ENCODE measurements around the gene LSAMP. TPM values are rescaled to one million over a fixed set of nuclear protein-coding genes. Genes with fewer than 3 reads are reported as not detected.

The LSAMP gene
- total RNA-seq, 1 experiment from 2014 or later, result 5.7 TPM

GRCh38 chr3:115834068-115834467, 611.2 kb downstream of the LSAMP start:
- H3K27me3 Mint-ChIP-seq (ENCODE audit: low read depth), result no peaks in the 10 kb centered on the region
- H3K9me3 Mint-ChIP-seq, result no peaks in the 10 kb centered on the region
- no peak for ATAC-seq
- POLR2A ChIA-PET, result no interaction called here
- no peak for TF ChIP-seq E2F4 (CRISPR knock-in tag; IDR thresholded peaks at IDR 0.05; ENCODE audit: borderline replicate concordance, low read depth)
- TF ChIP-seq RELA (CRISPR knock-in tag; IDR thresholded peaks at IDR 0.05; ENCODE audit: borderline replicate concordance), result no peak
- no peak for TF ChIP-seq ZBTB21 (CRISPR knock-in tag; IDR thresholded peaks at IDR 0.05; ENCODE audit: borderline replicate concordance)
- no peak for TF ChIP-seq FOXP1 (CRISPR knock-in tag; IDR thresholded peaks at IDR 0.05; ENCODE audit: borderline replicate concordance)
- TF ChIP-seq ZNF532 (CRISPR knock-in tag; IDR thresholded peaks at IDR 0.05; ENCODE audit: borderline replicate concordance), result no peak
- TF ChIP-seq ESRRA (CRISPR knock-in tag; IDR thresholded peaks at IDR 0.05; ENCODE audit: borderline replicate concordance), result no peak
- no peak for TF ChIP-seq NFATC4 (CRISPR knock-in tag; IDR thresholded peaks at IDR 0.05)
- no peak for TF ChIP-seq GTF2I (CRISPR knock-in tag; conservative IDR thresholded peaks at IDR 0.05)
- no peak for TF ChIP-seq NFE2L1 (CRISPR knock-in tag; IDR thresholded peaks at IDR 0.05)
- TF ChIP-seq ZNF671 (CRISPR knock-in tag; IDR thresholded peaks at IDR 0.05), result no peak
- TF ChIP-seq TEAD4 (CRISPR knock-in tag; IDR thresholded peaks at IDR 0.05), result no peak
- no peak for TF ChIP-seq CDX4 (CRISPR knock-in tag; IDR thresholded peaks at IDR 0.05; ENCODE audit: borderline replicate concordance)
- TF ChIP-seq ZNF219 (CRISPR knock-in tag; IDR thresholded peaks at IDR 0.05; ENCODE audit: borderline replicate concordance), result no peak
- no peak for TF ChIP-seq NFYB (CRISPR knock-in tag; conservative IDR thresholded peaks at IDR 0.05; ENCODE audit: low read depth)
- TF ChIP-seq SMAD3 (CRISPR knock-in tag; IDR thresholded peaks at IDR 0.05; ENCODE audit: borderline replicate concordance), result no peak
- H3K36me3 Mint-ChIP-seq, result no peaks in the 10 kb centered on the region
- DNase-seq (ENCODE audit: low spot score), result no peak
- H3K4me3 Mint-ChIP-seq, result no peak overlapping the region
- H3K27ac Mint-ChIP-seq, result no peak overlapping the region
- CTCF ChIA-PET, result interaction anchor here (2.5 kb wide), 1 partner anchor 28 kb away, joined by 6 read pairs; no protein-coding TSS in a partner anchor
- peaks cover 27% of the 10 kb centered on the region for H3K4me1 Mint-ChIP-seq

- ATAC-seq (no peak), DNase-seq (ENCODE audit: low spot score) (no peak)
- Mint-ChIP-seq H3K27ac (peak overlapping the region; percentile 33; the same call in 1 of the 2 replicates), H3K4me3 (no peak overlapping the region), H3K4me1 (peaks cover 24% of the 10 kb centered on the region), H3K9me3 (no peaks in the 10 kb centered on the region), H3K36me3 (no peaks in the 10 kb centered on the region), H3K27me3 (ENCODE audit: low read depth) (no peaks in the 10 kb centered on the region)
- ChIA-PET CTCF (interaction anchor here (1.3 to 3.2 kb wide), 2 partner anchors 43 to 89 kb away, joined by 3 to 21 read pairs; no protein-coding TSS in a partner anchor), POLR2A (no interaction called here)
- TF ChIP-seq NFATC4 (CRISPR knock-in tag; IDR thresholded peaks at IDR 0.05) (no peak), CDX4 (CRISPR knock-in tag; IDR thresholded peaks at IDR 0.05; ENCODE audit: borderline replicate concordance) (no peak), ATF1 (CRISPR knock-in tag; IDR thresholded peaks at IDR 0.05) (no peak), MAX (CRISPR knock-in tag; IDR thresholded peaks at IDR 0.05) (no peak)
These were observed 612.2 kb downstream of the LSAMP start for GRCh38 chr3:115833074-115833473.
